ENCODE measurements around the gene CLRN1.
"Not testable (repeated sequence)": the region's sequence is repeated elsewhere in the genome, so short reads cannot be mapped to it uniquely, and the experiment has no call there.

CLRN1 gene

GRCh38 chr3:150972366-150973071 is at the start of gene CLRN1:
Gene CLRN1, minus strand, starts transcription at chr3:150972727. Its CDS starts 19 bp downstream, at chr3:150972708.
- DNase-seq = no peak

DNA sequence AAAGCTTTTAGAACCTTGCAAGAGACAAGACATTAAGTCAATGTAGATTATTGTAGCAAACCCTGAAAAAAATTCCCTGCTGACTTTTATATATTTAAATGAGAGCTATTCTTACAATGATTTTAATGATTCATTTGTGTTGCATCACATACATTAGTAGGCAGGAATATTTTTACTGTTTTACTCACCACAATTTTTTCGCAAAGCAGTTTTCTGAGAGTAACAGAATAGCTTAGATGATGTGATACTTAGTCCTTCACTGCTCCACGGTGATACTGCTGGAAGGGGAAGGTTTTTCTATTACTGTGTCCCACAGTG is 43.9 kb upstream of the CLRN1 start:
- no peak for DNase-seq

GRCh38 chr3:151015767-151016477 is 43.4 kb upstream of the CLRN1 start:
- no peak for DNase-seq

GRCh38 chr3:151015181-151015580 is 42.7 kb upstream of the CLRN1 start:
- no peak for DNase-seq

DNA sequence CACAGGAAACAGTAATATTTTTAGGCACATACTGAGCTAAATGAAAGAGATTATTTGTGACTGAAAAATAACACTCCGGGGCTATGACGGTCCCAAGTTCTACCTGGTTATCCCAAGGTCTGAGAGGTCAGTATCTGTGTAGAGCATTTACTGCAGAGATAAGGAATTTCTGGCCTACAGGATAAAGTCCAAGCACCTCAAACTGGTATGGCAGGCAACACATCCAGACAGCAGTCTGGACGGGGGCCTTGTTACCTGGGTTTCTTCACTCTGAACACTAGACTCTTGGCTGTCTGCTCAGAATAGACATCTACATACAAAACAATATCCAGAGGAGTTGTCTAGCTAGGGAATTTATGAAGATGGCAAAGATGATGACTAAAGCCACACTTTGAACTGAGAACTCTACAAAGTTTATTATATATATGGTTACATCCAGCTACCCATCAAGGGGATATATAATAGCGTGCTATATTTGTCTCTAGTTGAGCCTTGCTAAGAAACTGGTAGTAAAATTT is 42.0 kb upstream of the CLRN1 start:
- no peak for DNase-seq

GRCh38 chr3:151012753-151013152 is 40.2 kb upstream of the CLRN1 start:
- no peak for DNase-seq

GRCh38 chr3:151011427-151011826 is 38.9 kb upstream of the CLRN1 start:
- DNase-seq = peak; percentile 33 to 52

GRCh38 chr3:151009981-151010380 is 37.5 kb upstream of the CLRN1 start:
- no peak for DNase-seq

- DNase-seq = no peak
These were observed 36.9 kb upstream of the CLRN1 start for GRCh38 chr3:151009430-151009829.

GRCh38 chr3:151008699-151009098 is 36.2 kb upstream of the CLRN1 start:
- DNase-seq = no peak

DNA sequence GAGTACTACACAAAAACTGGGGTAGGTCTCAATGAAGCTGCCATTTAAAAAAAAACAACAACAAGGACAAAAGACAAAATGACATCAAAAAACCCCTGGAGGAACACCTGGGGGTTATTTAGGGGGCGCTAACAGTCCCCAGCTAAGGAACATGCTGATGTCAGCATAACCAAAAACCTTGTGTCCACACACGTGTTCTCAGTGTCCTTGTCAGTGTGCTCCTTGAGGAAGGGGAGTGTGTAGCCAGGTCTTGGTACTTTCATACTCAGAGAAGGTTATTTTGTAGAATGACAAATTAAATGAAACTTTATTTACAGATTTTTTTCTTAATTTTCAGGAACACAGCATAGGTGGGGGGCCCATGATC is 31.2 kb upstream of the CLRN1 start:
- no peak for DNase-seq

- no peak for DNase-seq
These were observed 30.7 kb upstream of the CLRN1 start for GRCh38 chr3:151003029-151003767.

- DNase-seq = no peak
These were observed 29.8 kb upstream of the CLRN1 start for GRCh38 chr3:151002003-151002981.

GRCh38 chr3:150998996-150999395 is 26.5 kb upstream of the CLRN1 start:
- no peak for DNase-seq

- DNase-seq = no peak
These were observed 24.2 kb upstream of the CLRN1 start for GRCh38 chr3:150996731-150997130.

DNA sequence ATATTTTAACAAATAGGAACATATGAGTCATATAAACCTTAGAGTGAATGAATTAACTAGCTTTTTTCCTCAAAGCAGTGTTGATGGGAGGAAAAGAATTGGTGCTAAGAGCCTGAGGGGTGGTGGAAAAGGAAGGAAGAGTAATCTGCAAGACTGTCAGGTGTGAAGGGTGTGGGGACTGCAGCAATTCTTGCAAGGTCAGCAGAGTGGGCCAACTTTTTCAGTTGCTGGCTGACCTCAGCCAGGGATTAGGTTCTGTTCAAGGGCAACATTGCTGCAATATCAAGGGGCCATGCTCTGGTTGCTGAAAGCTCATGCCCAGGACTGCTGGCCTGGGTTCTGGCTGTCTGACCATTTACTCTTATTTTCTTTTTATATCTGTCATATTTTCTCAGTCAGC is 23.0 kb upstream of the CLRN1 start:
- no peak for DNase-seq

- no peak for DNase-seq
These were observed 16.7 kb upstream of the CLRN1 start for GRCh38 chr3:150989208-150989607.

GRCh38 chr3:150988395-150988794 is 15.9 kb upstream of the CLRN1 start:
- DNase-seq = not testable (repeated sequence)

DNA sequence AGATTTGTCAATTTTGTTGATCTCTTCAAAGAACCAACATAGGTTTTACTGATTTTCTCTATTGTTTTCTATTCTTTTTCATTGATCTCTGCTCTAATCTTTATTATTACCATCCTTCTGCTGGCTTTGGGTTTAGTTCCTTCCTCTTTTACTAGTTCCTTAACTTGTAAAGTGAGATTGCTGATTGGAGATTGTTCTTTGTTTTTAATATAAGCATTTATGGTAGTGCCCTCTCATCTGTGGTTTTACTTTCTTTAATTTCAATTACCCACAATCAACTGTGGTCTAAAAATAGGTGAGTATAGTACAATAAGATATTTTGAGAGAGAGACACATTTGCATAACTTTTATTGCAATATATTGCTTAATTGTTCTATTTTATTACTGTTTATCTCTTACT is 13.2 kb upstream of the CLRN1 start:
- no peak for DNase-seq

GRCh38 chr3:150984066-150984465 is 11.5 kb upstream of the CLRN1 start:
- no peak for DNase-seq

- no peak for DNase-seq
These were observed 6.1 kb upstream of the CLRN1 start for GRCh38 chr3:150978566-150979148.

DNA sequence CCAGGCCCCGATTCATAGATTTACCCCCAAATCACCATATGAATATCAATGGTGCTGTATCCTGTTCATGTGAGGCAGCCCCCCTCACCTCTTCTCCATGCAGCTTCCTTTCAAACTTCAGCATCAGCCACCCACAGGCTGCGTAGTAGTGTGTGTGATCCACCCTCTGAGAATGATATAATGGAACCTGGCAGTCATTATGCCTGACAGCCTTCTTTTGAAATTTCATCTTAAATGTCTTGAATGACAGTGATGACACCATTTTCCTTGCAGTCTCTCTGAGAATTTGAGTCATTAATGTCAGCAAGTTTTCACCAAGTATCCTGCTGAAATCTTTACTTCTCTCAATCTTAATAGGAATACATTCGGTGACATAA is 3.5 kb upstream of the CLRN1 start:
- DNase-seq = no peak

Data from NCI-H446 (cell line).